ENCODE results near the gene ENOPH1. TPM values are rescaled to one million over a fixed set of nuclear protein-coding genes. Genes with fewer than 3 reads are reported as not detected.

ENOPH1 gene
- polyA plus RNA-seq, 1 donor from 2014 or later: 37.3 TPM

GRCh38 chr4:82499738-82500434, 69.5 kb downstream of the ENOPH1 start:
- no peaks in the 10 kb centered on the region for H3K9me3 Mint-ChIP-seq
- H3K4me3 Mint-ChIP-seq: no peak overlapping the region
- H3K27me3 Mint-ChIP-seq: no peaks in the 10 kb centered on the region
- no peak overlapping the region for H3K27ac Mint-ChIP-seq
- no peaks in the 10 kb centered on the region for H3K4me1 Mint-ChIP-seq
- peaks cover 3% of the 10 kb centered on the region for H3K36me3 Mint-ChIP-seq

GRCh38 chr4:82500435-82501153, 70.2 kb downstream of the ENOPH1 start:
- Mint-ChIP-seq H3K4me1 (no peaks in the 10 kb centered on the region), H3K36me3 (peaks cover 2% of the 10 kb centered on the region), H3K4me3 (no peak overlapping the region), H3K9me3 (no peaks in the 10 kb centered on the region), H3K27ac (no peak overlapping the region), H3K27me3 (no peaks in the 10 kb centered on the region)

GRCh38 chr4:82501154-82501442, 70.7 kb downstream of the ENOPH1 start:
- Mint-ChIP-seq H3K27ac (no peak overlapping the region), H3K36me3 (peaks cover 2% of the 10 kb centered on the region), H3K9me3 (no peaks in the 10 kb centered on the region), H3K4me3 (no peak overlapping the region), H3K27me3 (no peaks in the 10 kb centered on the region), H3K4me1 (no peaks in the 10 kb centered on the region)

GRCh38 chr4:82508011-82508410, 77.6 kb downstream of the ENOPH1 start:
- H3K36me3 Mint-ChIP-seq: no peaks in the 10 kb centered on the region
- H3K4me1 Mint-ChIP-seq: no peaks in the 10 kb centered on the region
- no peaks in the 10 kb centered on the region for H3K9me3 Mint-ChIP-seq
- H3K4me3 Mint-ChIP-seq: no peak overlapping the region
- no peaks in the 10 kb centered on the region for H3K27me3 Mint-ChIP-seq
- no peak overlapping the region for H3K27ac Mint-ChIP-seq

GRCh38 chr4:82508806-82509428, 78.5 kb downstream of the ENOPH1 start:
- Mint-ChIP-seq H3K36me3 (no peaks in the 10 kb centered on the region), H3K9me3 (no peaks in the 10 kb centered on the region), H3K4me3 (no peak overlapping the region), H3K27ac (no peak overlapping the region), H3K27me3 (peaks cover 4% of the 10 kb centered on the region), H3K4me1 (no peaks in the 10 kb centered on the region)

- no peaks in the 10 kb centered on the region for H3K9me3 Mint-ChIP-seq
- no peak overlapping the region for H3K27ac Mint-ChIP-seq
- no peaks in the 10 kb centered on the region for H3K4me1 Mint-ChIP-seq
- peaks cover 2% of the 10 kb centered on the region for H3K36me3 Mint-ChIP-seq
- H3K27me3 Mint-ChIP-seq: peaks cover 4% of the 10 kb centered on the region
- no peak overlapping the region for H3K4me3 Mint-ChIP-seq
Observed at GRCh38 chr4:82510216-82510615, 79.8 kb downstream of the ENOPH1 start.

Other genes starting within 250 kb of the ENOPH1 start
- gene HNRNPD, start 56.6 kb upstream of the ENOPH1 start, polyA plus RNA-seq: 233 TPM
- 256 TPM for gene HNRNPDL, start 128 bp upstream of the ENOPH1 start, polyA plus RNA-seq
- gene TMEM150C, start 131.4 kb downstream of the ENOPH1 start, polyA plus RNA-seq: not detected

All from IgD-negative memory B cell (primary cell).